HepG2 (cell line): ENCODE data around the gene KIN.
A peak's percentile ranks its signal among the peaks of the same experiment; 100 is the strongest.

Source experiments
- HCFC1 ChIP-seq: fragments of 150-350 bp; IDR thresholded peaks from 2 replicates; pipeline ENCODE4 v1.6.1; 2014; ENCODE audit warnings: low read depth, low read length
- HIVEP1 ChIP-seq: sonication (generic); formaldehyde crosslinking; IDR thresholded peaks from 2 replicates; pipeline ENCODE4 v1.4.0; 2020; ENCODE audit warnings: mild to moderate bottlenecking, missing genetic modification reagents
- NFIC ChIP-seq: IDR thresholded peaks from 2 replicates; pipeline ENCODE4 v1.6.1; 2012; ENCODE audit warnings: mild to moderate bottlenecking, low read length, inconsistent platforms
- NR2F2 ChIP-seq: IDR thresholded peaks from 2 replicates; pipeline ENCODE4 v1.6.1; 2012; ENCODE audit warnings: low read depth, inconsistent platforms, borderline replicate concordance
- ZNF501 ChIP-seq: sonication (generic); formaldehyde crosslinking; IDR thresholded peaks from 2 replicates; pipeline ENCODE4 v1.5.1; 2020; ENCODE audit warnings: mild to moderate bottlenecking, moderate library complexity, missing genetic modification reagents
- TF ChIP-seq, protein P1 (sequence below): sonication (generic); formaldehyde crosslinking; IDR thresholded peaks from 2 replicates; pipeline ENCODE4 v1.5.0; 2020; ENCODE audit warnings: mild to moderate bottlenecking, missing genetic modification reagents
- TF ChIP-seq, protein P2 (sequence below): sonication (generic); formaldehyde crosslinking; IDR thresholded peaks from 2 replicates; pipeline ENCODE4 v1.5.0; 2020; ENCODE audit warnings: mild to moderate bottlenecking, missing genetic modification reagents, moderate library complexity
- TF ChIP-seq, protein P3 (sequence below): sonication (generic); formaldehyde crosslinking; IDR thresholded peaks from 2 replicates; pipeline ENCODE4 v1.4.0; 2020; ENCODE audit warnings: missing genetic modification reagents
- TF ChIP-seq, protein P4 (sequence below): sonication (generic); formaldehyde crosslinking; IDR thresholded peaks from 2 replicates; pipeline ENCODE4 v1.5.0; 2020; ENCODE audit warnings: missing genetic modification reagents, mild to moderate bottlenecking, borderline replicate concordance
- TF ChIP-seq, protein P5 (sequence below): sonication (generic); formaldehyde crosslinking; IDR thresholded peaks from 2 replicates; pipeline ENCODE4 v1.5.1; 2020; ENCODE audit warnings: mild to moderate bottlenecking, missing genetic modification reagents, borderline replicate concordance

DNA sequence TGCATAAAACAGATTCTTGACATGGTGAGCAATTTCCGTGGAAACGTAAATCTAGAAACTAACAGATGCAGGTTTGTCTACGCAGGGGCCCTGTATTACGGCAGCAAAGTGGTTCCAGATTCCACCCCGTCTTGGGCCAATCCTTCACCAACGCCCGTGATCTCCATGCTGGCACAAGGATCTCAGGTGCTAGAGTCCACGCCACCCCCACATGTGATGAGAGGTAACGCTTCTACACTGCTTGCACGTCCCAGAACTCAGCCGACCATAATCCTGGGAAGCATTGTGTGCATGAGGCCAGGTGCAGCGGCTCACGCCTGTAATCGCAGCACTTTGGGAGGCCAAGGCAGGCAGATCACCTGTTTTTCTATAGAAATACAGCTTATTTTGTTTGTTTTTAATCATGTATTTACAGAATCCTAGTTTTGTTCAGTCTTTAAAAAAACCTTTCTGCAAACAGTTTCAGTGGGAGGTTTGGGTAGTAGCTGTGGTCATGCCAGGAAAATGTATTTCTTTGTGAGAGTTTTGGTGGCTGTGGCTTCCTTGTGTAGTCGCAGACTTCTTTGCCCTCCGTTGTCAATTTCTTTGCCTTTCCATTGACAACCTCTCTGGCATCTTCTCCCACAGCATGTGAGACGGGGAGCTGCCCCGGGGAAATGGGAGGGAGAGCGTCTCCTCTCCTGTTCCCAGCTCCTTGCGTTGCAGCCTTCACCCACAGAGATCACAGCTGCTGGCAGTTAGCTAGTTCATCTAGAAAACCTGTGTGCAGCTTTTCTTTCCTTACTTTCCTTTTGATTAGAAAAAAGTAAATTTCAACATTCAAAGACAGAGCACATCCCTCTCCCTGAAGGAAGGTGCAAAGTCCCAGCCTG is 49.0 kb downstream of the KIN start:
- TF ChIP-seq HCFC1 (no peak), HIVEP1 (CRISPR knock-in tag) (no peak), ZNF501 (CRISPR knock-in tag) (0 out of 2 replicates have a peak, but pooled peaks have one; percentile 32), NFIC (no peak), NR2F2 (no peak)
- TF ChIP-seq, protein P1, sequence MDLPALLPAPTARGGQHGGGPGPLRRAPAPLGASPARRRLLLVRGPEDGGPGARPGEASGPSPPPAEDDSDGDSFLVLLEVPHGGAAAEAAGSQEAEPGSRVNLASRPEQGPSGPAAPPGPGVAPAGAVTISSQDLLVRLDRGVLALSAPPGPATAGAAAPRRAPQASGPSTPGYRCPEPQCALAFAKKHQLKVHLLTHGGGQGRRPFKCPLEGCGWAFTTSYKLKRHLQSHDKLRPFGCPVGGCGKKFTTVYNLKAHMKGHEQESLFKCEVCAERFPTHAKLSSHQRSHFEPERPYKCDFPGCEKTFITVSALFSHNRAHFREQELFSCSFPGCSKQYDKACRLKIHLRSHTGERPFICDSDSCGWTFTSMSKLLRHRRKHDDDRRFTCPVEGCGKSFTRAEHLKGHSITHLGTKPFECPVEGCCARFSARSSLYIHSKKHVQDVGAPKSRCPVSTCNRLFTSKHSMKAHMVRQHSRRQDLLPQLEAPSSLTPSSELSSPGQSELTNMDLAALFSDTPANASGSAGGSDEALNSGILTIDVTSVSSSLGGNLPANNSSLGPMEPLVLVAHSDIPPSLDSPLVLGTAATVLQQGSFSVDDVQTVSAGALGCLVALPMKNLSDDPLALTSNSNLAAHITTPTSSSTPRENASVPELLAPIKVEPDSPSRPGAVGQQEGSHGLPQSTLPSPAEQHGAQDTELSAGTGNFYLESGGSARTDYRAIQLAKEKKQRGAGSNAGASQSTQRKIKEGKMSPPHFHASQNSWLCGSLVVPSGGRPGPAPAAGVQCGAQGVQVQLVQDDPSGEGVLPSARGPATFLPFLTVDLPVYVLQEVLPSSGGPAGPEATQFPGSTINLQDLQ = no peak
- TF ChIP-seq, protein P2, sequence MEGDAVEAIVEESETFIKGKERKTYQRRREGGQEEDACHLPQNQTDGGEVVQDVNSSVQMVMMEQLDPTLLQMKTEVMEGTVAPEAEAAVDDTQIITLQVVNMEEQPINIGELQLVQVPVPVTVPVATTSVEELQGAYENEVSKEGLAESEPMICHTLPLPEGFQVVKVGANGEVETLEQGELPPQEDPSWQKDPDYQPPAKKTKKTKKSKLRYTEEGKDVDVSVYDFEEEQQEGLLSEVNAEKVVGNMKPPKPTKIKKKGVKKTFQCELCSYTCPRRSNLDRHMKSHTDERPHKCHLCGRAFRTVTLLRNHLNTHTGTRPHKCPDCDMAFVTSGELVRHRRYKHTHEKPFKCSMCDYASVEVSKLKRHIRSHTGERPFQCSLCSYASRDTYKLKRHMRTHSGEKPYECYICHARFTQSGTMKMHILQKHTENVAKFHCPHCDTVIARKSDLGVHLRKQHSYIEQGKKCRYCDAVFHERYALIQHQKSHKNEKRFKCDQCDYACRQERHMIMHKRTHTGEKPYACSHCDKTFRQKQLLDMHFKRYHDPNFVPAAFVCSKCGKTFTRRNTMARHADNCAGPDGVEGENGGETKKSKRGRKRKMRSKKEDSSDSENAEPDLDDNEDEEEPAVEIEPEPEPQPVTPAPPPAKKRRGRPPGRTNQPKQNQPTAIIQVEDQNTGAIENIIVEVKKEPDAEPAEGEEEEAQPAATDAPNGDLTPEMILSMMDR = no peak
- TF ChIP-seq, protein P3, sequence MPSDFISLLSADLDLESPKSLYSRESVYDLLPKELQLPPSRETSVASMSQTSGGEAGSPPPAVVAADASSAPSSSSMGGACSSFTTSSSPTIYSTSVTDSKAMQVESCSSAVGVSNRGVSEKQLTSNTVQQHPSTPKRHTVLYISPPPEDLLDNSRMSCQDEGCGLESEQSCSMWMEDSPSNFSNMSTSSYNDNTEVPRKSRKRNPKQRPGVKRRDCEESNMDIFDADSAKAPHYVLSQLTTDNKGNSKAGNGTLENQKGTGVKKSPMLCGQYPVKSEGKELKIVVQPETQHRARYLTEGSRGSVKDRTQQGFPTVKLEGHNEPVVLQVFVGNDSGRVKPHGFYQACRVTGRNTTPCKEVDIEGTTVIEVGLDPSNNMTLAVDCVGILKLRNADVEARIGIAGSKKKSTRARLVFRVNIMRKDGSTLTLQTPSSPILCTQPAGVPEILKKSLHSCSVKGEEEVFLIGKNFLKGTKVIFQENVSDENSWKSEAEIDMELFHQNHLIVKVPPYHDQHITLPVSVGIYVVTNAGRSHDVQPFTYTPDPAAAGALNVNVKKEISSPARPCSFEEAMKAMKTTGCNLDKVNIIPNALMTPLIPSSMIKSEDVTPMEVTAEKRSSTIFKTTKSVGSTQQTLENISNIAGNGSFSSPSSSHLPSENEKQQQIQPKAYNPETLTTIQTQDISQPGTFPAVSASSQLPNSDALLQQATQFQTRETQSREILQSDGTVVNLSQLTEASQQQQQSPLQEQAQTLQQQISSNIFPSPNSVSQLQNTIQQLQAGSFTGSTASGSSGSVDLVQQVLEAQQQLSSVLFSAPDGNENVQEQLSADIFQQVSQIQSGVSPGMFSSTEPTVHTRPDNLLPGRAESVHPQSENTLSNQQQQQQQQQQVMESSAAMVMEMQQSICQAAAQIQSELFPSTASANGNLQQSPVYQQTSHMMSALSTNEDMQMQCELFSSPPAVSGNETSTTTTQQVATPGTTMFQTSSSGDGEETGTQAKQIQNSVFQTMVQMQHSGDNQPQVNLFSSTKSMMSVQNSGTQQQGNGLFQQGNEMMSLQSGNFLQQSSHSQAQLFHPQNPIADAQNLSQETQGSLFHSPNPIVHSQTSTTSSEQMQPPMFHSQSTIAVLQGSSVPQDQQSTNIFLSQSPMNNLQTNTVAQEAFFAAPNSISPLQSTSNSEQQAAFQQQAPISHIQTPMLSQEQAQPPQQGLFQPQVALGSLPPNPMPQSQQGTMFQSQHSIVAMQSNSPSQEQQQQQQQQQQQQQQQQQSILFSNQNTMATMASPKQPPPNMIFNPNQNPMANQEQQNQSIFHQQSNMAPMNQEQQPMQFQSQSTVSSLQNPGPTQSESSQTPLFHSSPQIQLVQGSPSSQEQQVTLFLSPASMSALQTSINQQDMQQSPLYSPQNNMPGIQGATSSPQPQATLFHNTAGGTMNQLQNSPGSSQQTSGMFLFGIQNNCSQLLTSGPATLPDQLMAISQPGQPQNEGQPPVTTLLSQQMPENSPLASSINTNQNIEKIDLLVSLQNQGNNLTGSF (CRISPR knock-in tag) = no peak
- TF ChIP-seq, protein P4, sequence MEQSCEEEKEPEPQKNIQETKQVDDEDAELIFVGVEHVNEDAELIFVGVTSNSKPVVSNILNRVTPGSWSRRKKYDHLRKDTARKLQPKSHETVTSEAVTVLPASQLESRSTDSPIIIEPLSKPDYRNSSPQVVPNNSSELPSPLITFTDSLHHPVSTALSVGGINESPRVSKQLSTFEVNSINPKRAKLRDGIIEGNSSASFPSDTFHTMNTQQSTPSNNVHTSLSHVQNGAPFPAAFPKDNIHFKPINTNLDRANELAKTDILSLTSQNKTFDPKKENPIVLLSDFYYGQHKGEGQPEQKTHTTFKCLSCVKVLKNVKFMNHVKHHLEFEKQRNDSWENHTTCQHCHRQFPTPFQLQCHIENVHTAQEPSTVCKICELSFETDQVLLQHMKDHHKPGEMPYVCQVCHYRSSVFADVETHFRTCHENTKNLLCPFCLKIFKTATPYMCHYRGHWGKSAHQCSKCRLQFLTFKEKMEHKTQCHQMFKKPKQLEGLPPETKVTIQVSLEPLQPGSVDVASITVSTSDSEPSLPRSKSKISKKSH (CRISPR knock-in tag) = no peak
- TF ChIP-seq, protein P5, sequence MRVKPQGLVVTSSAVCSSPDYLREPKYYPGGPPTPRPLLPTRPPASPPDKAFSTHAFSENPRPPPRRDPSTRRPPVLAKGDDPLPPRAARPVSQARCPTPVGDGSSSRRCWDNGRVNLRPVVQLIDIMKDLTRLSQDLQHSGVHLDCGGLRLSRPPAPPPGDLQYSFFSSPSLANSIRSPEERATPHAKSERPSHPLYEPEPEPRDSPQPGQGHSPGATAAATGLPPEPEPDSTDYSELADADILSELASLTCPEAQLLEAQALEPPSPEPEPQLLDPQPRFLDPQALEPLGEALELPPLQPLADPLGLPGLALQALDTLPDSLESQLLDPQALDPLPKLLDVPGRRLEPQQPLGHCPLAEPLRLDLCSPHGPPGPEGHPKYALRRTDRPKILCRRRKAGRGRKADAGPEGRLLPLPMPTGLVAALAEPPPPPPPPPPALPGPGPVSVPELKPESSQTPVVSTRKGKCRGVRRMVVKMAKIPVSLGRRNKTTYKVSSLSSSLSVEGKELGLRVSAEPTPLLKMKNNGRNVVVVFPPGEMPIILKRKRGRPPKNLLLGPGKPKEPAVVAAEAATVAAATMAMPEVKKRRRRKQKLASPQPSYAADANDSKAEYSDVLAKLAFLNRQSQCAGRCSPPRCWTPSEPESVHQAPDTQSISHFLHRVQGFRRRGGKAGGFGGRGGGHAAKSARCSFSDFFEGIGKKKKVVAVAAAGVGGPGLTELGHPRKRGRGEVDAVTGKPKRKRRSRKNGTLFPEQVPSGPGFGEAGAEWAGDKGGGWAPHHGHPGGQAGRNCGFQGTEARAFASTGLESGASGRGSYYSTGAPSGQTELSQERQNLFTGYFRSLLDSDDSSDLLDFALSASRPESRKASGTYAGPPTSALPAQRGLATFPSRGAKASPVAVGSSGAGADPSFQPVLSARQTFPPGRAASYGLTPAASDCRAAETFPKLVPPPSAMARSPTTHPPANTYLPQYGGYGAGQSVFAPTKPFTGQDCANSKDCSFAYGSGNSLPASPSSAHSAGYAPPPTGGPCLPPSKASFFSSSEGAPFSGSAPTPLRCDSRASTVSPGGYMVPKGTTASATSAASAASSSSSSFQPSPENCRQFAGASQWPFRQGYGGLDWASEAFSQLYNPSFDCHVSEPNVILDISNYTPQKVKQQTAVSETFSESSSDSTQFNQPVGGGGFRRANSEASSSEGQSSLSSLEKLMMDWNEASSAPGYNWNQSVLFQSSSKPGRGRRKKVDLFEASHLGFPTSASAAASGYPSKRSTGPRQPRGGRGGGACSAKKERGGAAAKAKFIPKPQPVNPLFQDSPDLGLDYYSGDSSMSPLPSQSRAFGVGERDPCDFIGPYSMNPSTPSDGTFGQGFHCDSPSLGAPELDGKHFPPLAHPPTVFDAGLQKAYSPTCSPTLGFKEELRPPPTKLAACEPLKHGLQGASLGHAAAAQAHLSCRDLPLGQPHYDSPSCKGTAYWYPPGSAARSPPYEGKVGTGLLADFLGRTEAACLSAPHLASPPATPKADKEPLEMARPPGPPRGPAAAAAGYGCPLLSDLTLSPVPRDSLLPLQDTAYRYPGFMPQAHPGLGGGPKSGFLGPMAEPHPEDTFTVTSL (CRISPR knock-in tag) = no peak
